ENCODE data around the gene PPP2R5A. TPM values are rescaled to one million over a fixed set of nuclear protein-coding genes. Genes with fewer than 3 reads are reported as not detected.

Gene PPP2R5A
- total RNA-seq, 2 donors from 2014 or later = 40.7 to 41.4 TPM

GRCh38 chr1:212397171-212397570 lies 112.0 kb downstream of the PPP2R5A start:
- no peak for DNase-seq
- Histone ChIP-seq H3K27ac (ENCODE audit: low read depth, low read length) (no peak overlapping the region), H3K27me3 (ENCODE audit: control insufficient read depth, insufficient read depth, low read length, poor library complexity, severe bottlenecking) (no peaks in the 10 kb centered on the region), H3K9ac (ENCODE audit: extremely low read depth, low read length, poor library complexity, severe bottlenecking) (no peak overlapping the region), H3K4me1 (ENCODE audit: control insufficient read depth, insufficient read depth, low read length) (no peaks in the 10 kb centered on the region), H3K4me3 (ENCODE audit: low read length) (no peak overlapping the region), H3K9me3 (ENCODE audit: control insufficient read depth, low read length) (peaks cover 36% of the 10 kb centered on the region), H3K36me3 (ENCODE audit: control insufficient read depth, insufficient read depth, low read length) (peaks cover 39% of the 10 kb centered on the region)
- Mint-ChIP-seq H3K36me3 (ENCODE audit: low read depth) (peaks cover 72% of the 10 kb centered on the region), H3K27me3 (ENCODE audit: insufficient read depth) (no peaks in the 10 kb centered on the region), H3K9me3 (peaks cover 50% of the 10 kb centered on the region), H3K4me3 (no peak overlapping the region), H3K4me1 (no peaks in the 10 kb centered on the region), H3K27ac (no peak overlapping the region)
- TF ChIP-seq CTCF (conservative IDR thresholded peaks at IDR 0.05) = no peak
- 94 to 100% methylated on average over 1 of the region's 1 CpG for WGBS, 2 experiments (ENCODE audit: insufficient coverage in 1 of 2, insufficient read length in 1 of 2)

GRCh38 chr1:212401042-212401441 lies 115.8 kb downstream of the PPP2R5A start:
- no peak for TF ChIP-seq CTCF (conservative IDR thresholded peaks at IDR 0.05)
- Mint-ChIP-seq H3K27ac (no peak overlapping the region), H3K9me3 (peaks cover 26% of the 10 kb centered on the region), H3K27me3 (ENCODE audit: insufficient read depth) (no peaks in the 10 kb centered on the region), H3K4me3 (no peak overlapping the region), H3K36me3 (ENCODE audit: low read depth) (peaks cover 82% of the 10 kb centered on the region), H3K4me1 (no peaks in the 10 kb centered on the region)
- Histone ChIP-seq H3K4me1 (ENCODE audit: control insufficient read depth, insufficient read depth, low read length) (no peaks in the 10 kb centered on the region), H3K36me3 (ENCODE audit: control insufficient read depth, insufficient read depth, low read length) (peaks cover 64% of the 10 kb centered on the region), H3K9ac (ENCODE audit: extremely low read depth, low read length, poor library complexity, severe bottlenecking) (no peak overlapping the region), H3K27me3 (ENCODE audit: control insufficient read depth, insufficient read depth, low read length, poor library complexity, severe bottlenecking) (no peaks in the 10 kb centered on the region), H3K9me3 (ENCODE audit: control insufficient read depth, low read length) (peaks cover 31% of the 10 kb centered on the region), H3K4me3 (ENCODE audit: low read length) (no peak overlapping the region), H3K27ac (ENCODE audit: low read depth, low read length) (no peak overlapping the region)
- 85 to 96% methylated on average over 3 to 4 of the region's 4 CpGs for WGBS, 2 experiments (ENCODE audit: insufficient coverage in 1 of 2, insufficient read length in 1 of 2)
- peak; percentile 6 for DNase-seq

- no peak overlapping the region for H3K4me3 ChIP-seq (ENCODE audit: low read length)
Measured at GRCh38 chr1:212401838-212402582, 116.8 kb downstream of the PPP2R5A start.

More at GRCh38 chr1:212401838-212402582, 116.8 kb downstream of the PPP2R5A start:
- H3K36me3 ChIP-seq (ENCODE audit: control insufficient read depth, insufficient read depth, low read length) = peaks cover 70% of the 10 kb centered on the region
- 94 to 100% methylated on average over 3 to 7 of the region's 7 CpGs for WGBS, 2 experiments (ENCODE audit: insufficient coverage in 1 of 2, insufficient read length in 1 of 2)
- H3K27me3 ChIP-seq (ENCODE audit: control insufficient read depth, insufficient read depth, low read length, poor library complexity, severe bottlenecking) = no peaks in the 10 kb centered on the region
- TF ChIP-seq CTCF (conservative IDR thresholded peaks at IDR 0.05) = no peak
- H3K9me3 ChIP-seq (ENCODE audit: control insufficient read depth, low read length) = peaks cover 24% of the 10 kb centered on the region
- no peak overlapping the region for H3K9ac ChIP-seq (ENCODE audit: extremely low read depth, low read length, poor library complexity, severe bottlenecking)
- no peaks in the 10 kb centered on the region for H3K27me3 Mint-ChIP-seq (ENCODE audit: insufficient read depth)
- no peak overlapping the region for H3K4me3 Mint-ChIP-seq
- peak; percentile 8 for DNase-seq
- no peak overlapping the region for H3K27ac Mint-ChIP-seq
- H3K4me1 Mint-ChIP-seq = no peaks in the 10 kb centered on the region
- peaks cover 81% of the 10 kb centered on the region for H3K36me3 Mint-ChIP-seq (ENCODE audit: low read depth)
- H3K9me3 Mint-ChIP-seq = peaks cover 16% of the 10 kb centered on the region
- H3K27ac ChIP-seq (ENCODE audit: low read depth, low read length) = no peak overlapping the region
- no peaks in the 10 kb centered on the region for H3K4me1 ChIP-seq (ENCODE audit: control insufficient read depth, insufficient read depth, low read length)

All from endodermal cell (in vitro differentiated cells).